Progenitor cell of endocrine pancreas (in vitro differentiated cells): ENCODE results near the gene DHDH. TPM values are rescaled to one million over a fixed set of nuclear protein-coding genes. Genes with fewer than 3 reads are reported as not detected.
"Not testable (repeated sequence)": the region's sequence is repeated elsewhere in the genome, so short reads cannot be mapped to it uniquely, and the experiment has no call there.

Experiments
- DNase-seq: peaks from one replicate; pipeline ENCODE4 v3.0.0; 2021; ENCODE audit warnings: low spot score; ENCODE audit not compliant: unreplicated experiment
- H3K27ac Mint-ChIP-seq: 2 replicates; pipeline ENCODE4 v1.8.0; 2021; ENCODE audit warnings: mild to moderate bottlenecking, moderate library complexity, mixed read lengths
- H3K27me3 Mint-ChIP-seq: 2 replicates; pipeline ENCODE4 v1.8.0; 2021; ENCODE audit warnings: mixed read lengths
- H3K36me3 Mint-ChIP-seq: 2 replicates; pipeline ENCODE4 v1.8.0; 2022; ENCODE audit warnings: mixed read lengths; ENCODE audit not compliant: insufficient read depth
- H3K4me1 Mint-ChIP-seq: 2 replicates; pipeline ENCODE4 v1.8.0; 2021; ENCODE audit warnings: low read depth, mixed read lengths
- H3K4me3 Mint-ChIP-seq: 2 replicates; pipeline ENCODE4 v1.8.0; 2021; ENCODE audit warnings: low read depth, mild to moderate bottlenecking, moderate library complexity, mixed read lengths
- H3K9me3 Mint-ChIP-seq: 2 replicates; pipeline ENCODE4 v1.8.0; 2021; ENCODE audit warnings: low read depth, mixed read lengths
- total RNA-seq: library from RNA; stranded (reverse); gene quantifications from 2 replicates; pipeline ENCODE4 v1.2.1, GENCODE V29; 2021
- TF ChIP-seq, protein P1 (sequence below): fragments of 200-600 bp; sonication (generic); IDR thresholded peaks from one replicate; pipeline ENCODE4 v1.5.0; 2021; ENCODE audit warnings: antibody characterized with exemption, mild to moderate bottlenecking; ENCODE audit not compliant: unreplicated experiment

DHDH gene
- total RNA-seq, 1 donor from 2014 or later, result 1.8 TPM

DNA sequence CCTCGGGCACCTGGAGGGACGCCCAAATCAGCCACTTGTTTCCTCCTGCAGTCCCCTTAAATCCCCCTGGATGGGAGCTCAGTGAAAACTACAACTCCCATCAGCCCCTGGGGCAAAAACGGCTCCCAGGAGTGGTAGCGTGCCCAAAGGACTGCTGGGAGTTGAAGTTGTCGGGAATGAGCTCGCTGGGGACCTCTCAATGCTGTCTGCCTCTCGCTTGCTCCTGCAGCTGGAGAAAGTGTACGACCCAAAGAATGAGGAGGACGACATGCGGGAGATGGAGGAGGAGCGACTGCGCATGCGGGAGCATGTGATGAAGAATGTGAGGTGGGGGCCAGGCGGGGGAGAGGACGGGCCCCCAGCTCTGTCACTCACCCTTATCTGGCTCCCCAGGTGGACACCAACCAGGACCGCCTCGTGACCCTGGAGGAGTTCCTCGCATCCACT lies 14.7 kb upstream of the DHDH start:
- H3K27ac Mint-ChIP-seq, result no peak overlapping the region
- H3K4me3 Mint-ChIP-seq, result no peak overlapping the region
- H3K27me3 Mint-ChIP-seq, result no peaks in the 10 kb centered on the region
- TF ChIP-seq, protein P1, sequence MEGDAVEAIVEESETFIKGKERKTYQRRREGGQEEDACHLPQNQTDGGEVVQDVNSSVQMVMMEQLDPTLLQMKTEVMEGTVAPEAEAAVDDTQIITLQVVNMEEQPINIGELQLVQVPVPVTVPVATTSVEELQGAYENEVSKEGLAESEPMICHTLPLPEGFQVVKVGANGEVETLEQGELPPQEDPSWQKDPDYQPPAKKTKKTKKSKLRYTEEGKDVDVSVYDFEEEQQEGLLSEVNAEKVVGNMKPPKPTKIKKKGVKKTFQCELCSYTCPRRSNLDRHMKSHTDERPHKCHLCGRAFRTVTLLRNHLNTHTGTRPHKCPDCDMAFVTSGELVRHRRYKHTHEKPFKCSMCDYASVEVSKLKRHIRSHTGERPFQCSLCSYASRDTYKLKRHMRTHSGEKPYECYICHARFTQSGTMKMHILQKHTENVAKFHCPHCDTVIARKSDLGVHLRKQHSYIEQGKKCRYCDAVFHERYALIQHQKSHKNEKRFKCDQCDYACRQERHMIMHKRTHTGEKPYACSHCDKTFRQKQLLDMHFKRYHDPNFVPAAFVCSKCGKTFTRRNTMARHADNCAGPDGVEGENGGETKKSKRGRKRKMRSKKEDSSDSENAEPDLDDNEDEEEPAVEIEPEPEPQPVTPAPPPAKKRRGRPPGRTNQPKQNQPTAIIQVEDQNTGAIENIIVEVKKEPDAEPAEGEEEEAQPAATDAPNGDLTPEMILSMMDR, result no peak
- no peak for DNase-seq
- peaks cover 20% of the 10 kb centered on the region for H3K36me3 Mint-ChIP-seq
- no peaks in the 10 kb centered on the region for H3K9me3 Mint-ChIP-seq
- no peaks in the 10 kb centered on the region for H3K4me1 Mint-ChIP-seq

- DNase-seq, H3K27me3 Mint-ChIP-seq, H3K9me3 Mint-ChIP-seq, H3K4me1 Mint-ChIP-seq, H3K4me3 Mint-ChIP-seq, H3K27ac Mint-ChIP-seq: not testable (repeated sequence)
- peaks cover 17% of the 10 kb centered on the region for H3K36me3 Mint-ChIP-seq
Measured at GRCh38 chr19:48919271-48919670, 14.2 kb upstream of the DHDH start.

GRCh38 chr19:48920949-48921348 lies 12.6 kb upstream of the DHDH start:
- TF ChIP-seq, protein P1, result no peak
- no peaks in the 10 kb centered on the region for H3K9me3 Mint-ChIP-seq
- no peak overlapping the region for H3K4me3 Mint-ChIP-seq
- peaks cover 11% of the 10 kb centered on the region for H3K36me3 Mint-ChIP-seq
- no peak for DNase-seq
- H3K4me1 Mint-ChIP-seq, result no peaks in the 10 kb centered on the region
- H3K27ac Mint-ChIP-seq, result no peak overlapping the region
- H3K27me3 Mint-ChIP-seq, result no peaks in the 10 kb centered on the region

DNA sequence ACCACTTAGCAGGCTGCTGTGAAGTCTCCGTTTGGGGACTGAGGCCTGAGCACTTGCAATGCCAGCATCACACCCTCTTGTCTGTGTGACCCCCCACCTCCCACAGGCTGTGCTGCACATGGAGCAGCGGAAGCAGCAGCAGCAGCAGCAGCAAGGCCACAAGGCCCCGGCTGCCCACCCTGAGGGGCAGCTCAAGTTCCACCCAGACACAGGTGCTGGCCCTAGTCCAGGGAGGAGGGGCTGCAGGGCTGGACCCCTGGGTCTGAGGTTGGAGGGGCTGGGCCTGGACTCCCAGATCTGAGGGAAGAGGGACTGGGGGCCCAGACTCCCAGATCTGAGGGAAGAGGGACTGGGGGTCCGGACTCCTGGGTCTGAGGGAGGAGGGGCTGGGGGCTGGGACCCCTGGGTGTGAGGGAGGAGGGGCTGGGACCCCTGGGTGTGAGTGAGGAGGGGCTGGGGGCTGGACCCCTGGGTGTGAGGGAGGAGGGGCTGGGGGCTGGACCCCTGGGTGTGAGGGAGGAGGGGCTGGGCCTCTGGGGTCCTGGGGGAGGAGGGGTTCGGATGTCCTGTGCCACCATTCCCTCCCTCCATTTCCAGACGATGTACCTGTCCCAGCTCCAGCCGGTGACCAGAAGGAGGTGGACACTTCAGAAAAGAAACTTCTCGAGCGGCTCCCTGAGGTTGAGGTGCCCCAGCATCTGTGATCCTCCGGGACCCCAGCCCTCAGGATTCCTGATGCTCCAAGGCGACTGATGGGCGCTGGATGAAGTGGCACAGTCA lies 11.6 kb upstream of the DHDH start:
- TF ChIP-seq, protein P1, result no peak
- no peaks in the 10 kb centered on the region for H3K27me3 Mint-ChIP-seq
- no peaks in the 10 kb centered on the region for H3K9me3 Mint-ChIP-seq
- no peak overlapping the region for H3K4me3 Mint-ChIP-seq
- no peaks in the 10 kb centered on the region for H3K4me1 Mint-ChIP-seq
- DNase-seq, result no peak
- H3K36me3 Mint-ChIP-seq, result peaks cover 10% of the 10 kb centered on the region
- no peak overlapping the region for H3K27ac Mint-ChIP-seq

DNA sequence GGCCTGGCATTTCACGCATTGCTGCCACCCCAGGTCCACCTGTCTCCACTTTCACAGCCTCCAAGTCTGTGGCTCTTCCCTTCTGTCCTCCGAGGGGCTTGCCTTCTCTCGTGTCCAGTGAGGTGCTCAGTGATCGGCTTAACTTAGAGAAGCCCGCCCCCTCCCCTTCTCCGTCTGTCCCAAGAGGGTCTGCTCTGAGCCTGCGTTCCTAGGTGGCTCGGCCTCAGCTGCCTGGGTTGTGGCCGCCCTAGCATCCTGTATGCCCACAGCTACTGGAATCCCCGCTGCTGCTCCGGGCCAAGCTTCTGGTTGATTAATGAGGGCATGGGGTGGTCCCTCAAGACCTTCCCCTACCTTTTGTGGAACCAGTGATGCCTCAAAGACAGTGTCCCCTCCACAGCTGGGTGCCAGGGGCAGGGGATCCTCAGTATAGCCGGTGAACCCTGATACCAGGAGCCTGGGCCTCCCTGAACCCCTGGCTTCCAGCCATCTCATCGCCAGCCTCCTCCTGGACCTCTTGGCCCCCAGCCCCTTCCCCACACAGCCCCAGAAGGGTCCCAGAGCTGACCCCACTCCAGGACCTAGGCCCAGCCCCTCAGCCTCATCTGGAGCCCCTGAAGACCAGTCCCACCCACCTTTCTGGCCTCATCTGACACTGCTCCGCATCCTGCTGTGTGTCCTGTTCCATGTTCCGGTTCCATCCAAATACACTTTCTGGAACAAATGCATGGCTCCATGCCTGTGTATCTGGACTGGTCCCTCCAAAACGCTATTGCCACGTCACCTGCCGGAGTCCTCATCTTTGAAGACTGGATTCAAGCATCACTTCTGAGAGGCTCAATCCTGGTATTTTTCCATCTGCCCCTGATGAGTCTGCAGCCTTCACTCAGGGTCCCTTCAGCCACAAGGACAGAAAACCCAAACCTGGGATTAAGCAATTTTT lies 10.7 kb upstream of the DHDH start:
- Mint-ChIP-seq H3K36me3 (peaks cover 10% of the 10 kb centered on the region), H3K9me3 (no peaks in the 10 kb centered on the region), H3K27me3 (no peaks in the 10 kb centered on the region), H3K27ac (no peak overlapping the region), H3K4me3 (no peak overlapping the region), H3K4me1 (no peaks in the 10 kb centered on the region)
- no peak for DNase-seq
- TF ChIP-seq, protein P1, result no peak
